Upper lobe of left lung (tissue), 4 donors: ENCODE results near the gene MICALL1.

ENCODE experiments used
- CTCF ChIP-seq, 6 experiments: fragments of 450-650 bp in 4 of 6; fragments of 200-600 bp in 2 of 6; sonication (generic) in 2 of 6; IDR thresholded peaks; one replicate each; pipeline ENCODE4 v1.5.1; 2016 to 2019; ENCODE audit warnings: antibody characterized with exemption in 6 of 6
- POLR2A ChIP-seq, 4 donors: fragments of 450-650 bp; IDR thresholded peaks; one replicate each; pipeline ENCODE4 v1.5.1; 2016 to 2017; ENCODE audit warnings: antibody characterized with exemption in 4 of 4, mild to moderate bottlenecking in 2 of 4

DNA sequence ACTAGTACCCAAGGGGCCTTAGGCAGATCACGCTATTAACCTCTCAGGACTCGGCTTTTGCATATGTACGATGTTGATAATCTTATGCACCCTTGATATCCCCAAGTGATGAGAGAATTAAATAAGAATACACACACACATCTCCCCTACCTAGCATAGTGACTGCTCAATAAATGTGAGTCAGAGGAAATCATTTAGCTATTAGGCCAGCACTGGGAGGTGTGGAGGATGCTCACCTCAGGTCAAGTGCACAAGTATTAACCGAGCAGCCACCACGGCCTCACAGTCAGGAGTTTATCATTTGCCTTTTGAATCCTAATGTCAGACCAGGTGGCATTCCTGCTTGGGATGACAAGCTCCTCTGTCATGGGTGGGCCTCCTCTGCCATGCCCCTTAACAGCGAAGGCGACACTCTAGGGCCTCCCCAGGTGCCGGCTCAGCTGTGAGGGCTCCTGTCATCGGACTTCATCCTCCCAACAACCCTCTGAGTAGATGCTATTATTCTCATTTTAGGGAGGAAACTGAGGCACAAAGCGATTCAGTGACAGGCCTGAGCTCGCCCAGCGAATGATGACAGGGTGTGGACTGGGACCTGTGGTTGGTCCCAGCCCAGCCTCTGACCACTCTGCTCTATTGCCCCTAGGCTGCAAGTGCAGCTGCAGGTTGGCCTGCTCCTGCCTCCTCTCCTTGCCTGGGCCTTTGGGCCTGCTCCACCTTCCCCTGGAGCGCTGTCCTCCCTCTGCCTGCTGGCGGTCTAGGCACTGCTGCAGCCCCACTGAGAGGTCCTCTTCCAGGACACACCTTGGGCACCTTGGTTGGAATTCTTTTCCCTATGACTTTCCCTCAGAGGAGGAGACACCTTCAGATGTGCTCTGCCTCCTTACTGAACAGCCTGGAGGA, 83.3 kb downstream of the MICALL1 start:
- TF ChIP-seq POLR2A (IDR thresholded peaks at IDR 0.05), result no peak
- TF ChIP-seq CTCF (IDR thresholded peaks at IDR 0.05), result no peak
